GM13977 (cell line): ENCODE data around the gene UNC45B.
"Not testable (repeated sequence)": the region's sequence is repeated elsewhere in the genome, so short reads cannot be mapped to it uniquely, and the experiment has no call there.

Experiments used
- DNase-seq: peaks from one replicate; pipeline ENCODE4 v3.0.0; 2012; ENCODE audit warnings: low spot score
- in situ Hi-C: fragments of 300-500 bp; cut with MboI; formaldehyde crosslinking; loops from one replicate; pipeline ENCODE4 v1.12.0; 2022; ENCODE audit warnings: low sequenced_read_pairs, low pct_unique_long_range_greater_than_20kb, mixed read lengths, inconsistent platforms; ENCODE audit not compliant: unreplicated experiment
- TF ChIP-seq, protein P1 (sequence below): IDR thresholded peaks from 2 replicates; pipeline ENCODE4 v1.5.1; 2012; ENCODE audit warnings: mild to moderate bottlenecking, control low read depth; ENCODE audit not compliant: insufficient read depth; ENCODE audit errors: extremely low read depth, missing control alignments

Gene UNC45B

DNA sequence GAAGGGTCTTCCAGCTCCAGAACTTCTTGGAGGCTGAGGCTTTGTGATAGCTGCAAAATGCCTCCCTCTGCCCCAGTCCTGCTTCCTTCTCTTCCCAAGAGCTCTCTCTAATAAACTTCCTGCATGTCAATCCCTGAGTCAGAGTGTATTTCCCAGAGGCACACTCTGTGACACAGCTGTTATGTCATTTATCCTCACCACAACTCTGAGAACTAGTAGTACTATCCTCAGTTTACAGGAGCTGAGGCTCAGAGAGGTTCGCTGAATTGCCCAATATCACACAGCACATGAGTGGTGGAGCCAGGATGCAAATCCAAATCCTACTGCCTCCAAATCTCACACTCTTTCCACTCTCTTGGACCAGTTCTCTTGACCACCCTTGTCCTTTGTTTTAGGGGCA, 20.0 kb downstream of the UNC45B start:
- in situ Hi-C loops, result loop anchor here (25.0 kb wide), 1 partner anchor 370 kb away; the partner anchor contains the start of gene SLFN12L
- TF ChIP-seq, protein P1, sequence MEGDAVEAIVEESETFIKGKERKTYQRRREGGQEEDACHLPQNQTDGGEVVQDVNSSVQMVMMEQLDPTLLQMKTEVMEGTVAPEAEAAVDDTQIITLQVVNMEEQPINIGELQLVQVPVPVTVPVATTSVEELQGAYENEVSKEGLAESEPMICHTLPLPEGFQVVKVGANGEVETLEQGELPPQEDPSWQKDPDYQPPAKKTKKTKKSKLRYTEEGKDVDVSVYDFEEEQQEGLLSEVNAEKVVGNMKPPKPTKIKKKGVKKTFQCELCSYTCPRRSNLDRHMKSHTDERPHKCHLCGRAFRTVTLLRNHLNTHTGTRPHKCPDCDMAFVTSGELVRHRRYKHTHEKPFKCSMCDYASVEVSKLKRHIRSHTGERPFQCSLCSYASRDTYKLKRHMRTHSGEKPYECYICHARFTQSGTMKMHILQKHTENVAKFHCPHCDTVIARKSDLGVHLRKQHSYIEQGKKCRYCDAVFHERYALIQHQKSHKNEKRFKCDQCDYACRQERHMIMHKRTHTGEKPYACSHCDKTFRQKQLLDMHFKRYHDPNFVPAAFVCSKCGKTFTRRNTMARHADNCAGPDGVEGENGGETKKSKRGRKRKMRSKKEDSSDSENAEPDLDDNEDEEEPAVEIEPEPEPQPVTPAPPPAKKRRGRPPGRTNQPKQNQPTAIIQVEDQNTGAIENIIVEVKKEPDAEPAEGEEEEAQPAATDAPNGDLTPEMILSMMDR, result no peak
- DNase-seq, result no peak

DNA sequence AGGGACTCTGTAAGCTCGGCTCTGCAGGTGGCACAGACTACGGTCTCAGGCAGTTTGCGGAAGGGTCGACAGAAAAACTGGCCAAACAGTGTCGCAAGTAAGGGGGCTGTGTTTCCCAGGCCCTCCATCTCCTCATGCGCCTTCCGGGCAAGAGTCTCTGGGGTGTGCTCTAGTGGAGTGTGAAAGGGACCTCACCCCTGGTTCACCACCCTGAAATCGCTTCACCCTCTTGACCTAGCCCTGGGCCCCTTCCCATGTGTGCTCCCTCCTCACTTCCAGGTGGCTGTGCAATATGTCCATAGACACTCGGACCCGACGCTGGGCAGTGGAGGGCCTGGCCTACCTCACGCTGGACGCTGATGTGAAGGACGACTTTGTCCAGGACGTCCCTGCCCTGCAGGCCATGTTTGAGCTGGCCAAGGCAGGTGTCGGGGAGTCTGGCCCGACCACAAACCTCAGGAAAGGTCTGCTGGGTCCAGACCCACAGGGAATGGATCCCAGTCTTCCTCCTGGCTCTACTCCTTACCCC, 22.3 kb downstream of the UNC45B start:
- no peak for DNase-seq
- TF ChIP-seq, protein P1, result no peak
- in situ Hi-C loops, result loop anchor here (25.0 kb wide), 1 partner anchor 367 kb away; the partner anchor contains the start of gene SLFN12L

DNA sequence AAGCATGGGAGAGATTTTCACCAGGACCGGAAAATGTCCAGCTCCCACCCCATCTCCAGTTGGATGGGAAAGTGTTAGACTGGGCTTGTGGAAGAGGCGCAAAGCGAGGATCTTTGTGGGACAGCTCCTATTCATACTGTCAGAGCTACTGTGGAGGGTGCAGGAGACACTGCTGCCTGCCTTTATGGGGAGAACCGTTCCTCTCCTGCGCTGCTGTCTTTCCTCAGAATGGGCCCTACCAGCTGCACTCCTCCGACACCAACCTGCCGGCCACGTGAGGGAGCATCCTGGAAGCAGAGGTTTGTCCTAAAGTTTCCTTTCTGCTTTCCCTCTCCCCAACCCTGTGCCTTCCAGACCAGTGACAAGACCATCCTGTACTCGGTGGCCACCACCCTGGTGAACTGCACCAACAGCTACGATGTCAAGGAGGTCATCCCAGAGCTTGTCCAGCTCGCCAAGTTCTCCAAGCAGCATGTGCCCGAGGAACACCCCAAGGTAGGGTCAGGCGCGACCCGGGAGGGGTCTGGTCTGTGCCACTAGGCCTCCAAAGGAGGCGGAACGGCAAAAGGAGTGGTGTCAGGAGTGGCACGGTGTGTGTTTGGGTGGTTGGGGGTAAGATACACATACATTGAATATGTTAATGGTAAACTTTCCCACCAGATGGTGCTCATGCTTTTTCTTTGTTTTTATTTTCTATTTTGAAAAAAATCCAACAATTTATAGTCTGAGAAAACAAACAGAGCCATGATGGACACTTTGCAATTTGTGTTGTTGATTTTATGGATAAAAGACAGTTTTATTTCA, 23.6 kb downstream of the UNC45B start:
- in situ Hi-C loops, result loop anchor here (25.0 kb wide), 1 partner anchor 366 kb away; the partner anchor contains the start of gene SLFN12L
- TF ChIP-seq, protein P1, result peak; percentile 30
- DNase-seq, result peak; percentile 54

DNA sequence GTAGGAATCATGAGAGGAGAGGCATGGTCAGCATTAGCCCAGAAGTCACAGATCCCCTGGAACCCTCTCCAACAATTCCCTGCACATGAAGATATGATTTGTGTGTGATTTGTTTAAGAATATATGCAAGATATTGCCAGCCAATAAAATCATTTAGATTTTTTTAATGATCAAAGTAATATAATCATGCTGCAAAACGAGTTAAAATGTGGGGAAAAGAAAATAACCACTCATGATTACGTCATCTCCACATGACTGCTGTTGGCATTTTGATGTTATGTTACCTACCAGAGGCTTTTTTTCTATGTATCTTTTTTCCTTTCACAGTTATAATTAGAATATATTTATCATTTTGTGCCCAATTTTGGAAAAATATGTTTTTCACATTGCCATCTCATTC, 24.2 kb downstream of the UNC45B start:
- no peak for DNase-seq
- TF ChIP-seq, protein P1, result no peak
- in situ Hi-C loops, result loop anchor here (25.0 kb wide), 1 partner anchor 365 kb away; the partner anchor contains the start of gene SLFN12L

DNA sequence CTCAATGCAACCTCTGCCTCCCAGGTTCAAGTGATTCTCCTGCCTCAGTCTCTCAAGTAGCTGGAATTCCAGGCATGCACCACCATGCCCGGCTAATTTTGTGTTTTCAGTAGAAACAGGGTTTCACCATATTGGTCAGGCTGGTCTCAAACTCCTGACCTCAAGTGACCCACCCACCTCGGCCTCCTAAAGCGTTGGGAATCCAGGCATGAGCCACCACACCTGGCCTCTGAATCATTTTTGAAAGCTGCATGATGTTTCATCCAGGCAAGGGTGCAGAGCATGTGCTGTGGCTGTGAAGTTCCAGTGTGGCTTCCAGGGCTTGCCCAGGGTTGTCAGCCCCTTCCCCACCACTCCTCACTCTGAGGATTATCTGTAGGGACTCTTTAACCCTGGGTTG, 24.7 kb downstream of the UNC45B start:
- in situ Hi-C loops, result loop anchor here (25.0 kb wide), 1 partner anchor 365 kb away; the partner anchor contains the start of gene SLFN12L
- not testable (repeated sequence) for DNase-seq

DNA sequence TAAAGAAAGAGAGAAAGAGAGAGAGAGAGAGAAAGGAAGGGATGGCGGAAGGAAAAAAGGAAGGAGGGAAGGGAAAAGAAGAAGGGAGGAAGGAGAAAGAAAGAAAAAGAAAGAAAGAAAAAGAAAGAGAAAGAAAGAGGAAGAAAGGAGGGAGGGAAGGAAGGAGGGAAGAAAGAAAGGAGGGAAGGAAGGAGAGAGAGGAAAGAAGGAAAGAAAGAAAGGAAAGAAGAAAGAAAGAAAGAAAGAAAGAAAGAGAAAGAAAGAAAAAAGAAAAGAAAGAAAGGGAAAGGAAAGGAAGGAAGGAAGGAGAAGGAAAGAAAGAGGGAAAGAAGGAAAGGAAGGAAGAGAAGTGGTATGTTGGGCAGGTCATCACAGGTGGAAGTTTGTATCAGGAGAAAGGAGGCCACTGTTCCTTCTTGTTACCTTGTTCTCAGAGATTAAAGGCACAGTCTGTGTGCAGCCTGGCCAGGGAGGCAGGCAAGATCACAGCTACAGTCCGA, 27.3 kb downstream of the UNC45B start:
- TF ChIP-seq, protein P1, result no peak

More for the DNA sequence above, 27.3 kb downstream of the UNC45B start:
- in situ Hi-C loops, result loop anchor here (25.0 kb wide), 1 partner anchor 362 kb away; the partner anchor contains the start of gene SLFN12L
- no peak for DNase-seq
